Uterus (tissue), 4 donors: ENCODE measurements around the gene NEURL1B. TPM values are rescaled to one million over a fixed set of nuclear protein-coding genes. Genes with fewer than 3 reads are reported as not detected.

Experiments
- DNase-seq, 2 donors: peaks; one replicate each; pipeline ENCODE4 v3.0.0-alpha.2; 2019 to 2020
- H3K27ac ChIP-seq, 2 donors: fragments of 200-600 bp; sonication (generic); 1 replicate in 1 of 2; 2 replicates in 1 of 2; pipeline ENCODE4 v1.5.1; 2016 to 2018
- H3K27me3 ChIP-seq, 2 donors: fragments of 200-600 bp; sonication (generic); one replicate each; pipeline ENCODE4 v1.5.1; 2018 to 2019; ENCODE audit warnings: control low read depth in 1 of 2
- H3K36me3 ChIP-seq, 2 donors: fragments of 200-600 bp; sonication (generic); one replicate each; pipeline ENCODE4 v1.5.1; 2019; ENCODE audit warnings: control low read depth in 1 of 2
- H3K4me1 ChIP-seq, 2 donors: fragments of 200-600 bp; sonication (generic); one replicate each; pipeline ENCODE4 v1.5.1; 2018 to 2019; ENCODE audit warnings: control low read depth in 1 of 2
- H3K4me3 ChIP-seq, 2 donors: fragments of 200-600 bp; sonication (generic); 1 replicate in 1 of 2; 2 replicates in 1 of 2; pipeline ENCODE4 v1.5.1; 2018 to 2019; ENCODE audit warnings: mild to moderate bottlenecking in 1 of 2
- H3K9me3 ChIP-seq, 2 donors: fragments of 200-600 bp; sonication (generic); one replicate each; pipeline ENCODE4 v1.5.1; 2019; ENCODE audit warnings: control low read depth in 1 of 2
- POLR2A ChIP-seq, 2 donors: fragments of 450-650 bp; IDR thresholded peaks; one replicate each; pipeline ENCODE4 v1.6.1; 2016; ENCODE audit warnings: antibody characterized with exemption in 2 of 2, mild to moderate bottlenecking in 1 of 2, moderate library complexity in 1 of 2
- intact Hi-C: fragments of 100-400 bp; cut with DNase I; formaldehyde crosslinking; loops from one replicate; pipeline ENCODE4 v1.15.1; 2023; ENCODE audit warnings: low total_unique reads
- total RNA-seq, 4 donors: library from RNA; depleted of rRNA in 3 of 4; stranded (reverse); fragments of >200 nt in 3 of 4; gene quantifications; one replicate each; pipeline versions ENCODE4 v1.1.0 to v1.2.4, GENCODE V29; 2014 to 2023
- TF ChIP-seq, protein P1 (sequence below), 4 experiments: fragments of 200-600 bp in 2 of 4; fragments of 450-650 bp in 2 of 4; sonication (generic) in 2 of 4; IDR thresholded peaks; one replicate each; pipeline ENCODE4 v1.5.1; 2016 to 2019; ENCODE audit warnings: antibody characterized with exemption in 4 of 4, mild to moderate bottlenecking in 2 of 4, moderate library complexity in 1 of 4
- donor health status: DM: yes; HTN: yes; CAD: no.

NEURL1B gene, protein sequence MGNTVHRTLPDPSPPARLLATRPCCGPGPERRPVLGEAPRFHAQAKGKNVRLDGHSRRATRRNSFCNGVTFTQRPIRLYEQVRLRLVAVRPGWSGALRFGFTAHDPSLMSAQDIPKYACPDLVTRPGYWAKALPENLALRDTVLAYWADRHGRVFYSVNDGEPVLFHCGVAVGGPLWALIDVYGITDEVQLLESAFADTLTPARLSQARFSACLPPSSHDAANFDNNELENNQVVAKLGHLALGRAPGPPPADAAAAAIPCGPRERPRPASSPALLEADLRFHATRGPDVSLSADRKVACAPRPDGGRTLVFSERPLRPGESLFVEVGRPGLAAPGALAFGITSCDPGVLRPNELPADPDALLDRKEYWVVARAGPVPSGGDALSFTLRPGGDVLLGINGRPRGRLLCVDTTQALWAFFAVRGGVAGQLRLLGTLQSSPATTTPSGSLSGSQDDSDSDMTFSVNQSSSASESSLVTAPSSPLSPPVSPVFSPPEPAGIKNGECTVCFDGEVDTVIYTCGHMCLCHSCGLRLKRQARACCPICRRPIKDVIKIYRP
- total RNA-seq, result 100 to 1,000 TPM in 1 of 4 donors, 10 to 100 TPM in 3; 51.1 to 136 (median 74.1) TPM

DNA sequence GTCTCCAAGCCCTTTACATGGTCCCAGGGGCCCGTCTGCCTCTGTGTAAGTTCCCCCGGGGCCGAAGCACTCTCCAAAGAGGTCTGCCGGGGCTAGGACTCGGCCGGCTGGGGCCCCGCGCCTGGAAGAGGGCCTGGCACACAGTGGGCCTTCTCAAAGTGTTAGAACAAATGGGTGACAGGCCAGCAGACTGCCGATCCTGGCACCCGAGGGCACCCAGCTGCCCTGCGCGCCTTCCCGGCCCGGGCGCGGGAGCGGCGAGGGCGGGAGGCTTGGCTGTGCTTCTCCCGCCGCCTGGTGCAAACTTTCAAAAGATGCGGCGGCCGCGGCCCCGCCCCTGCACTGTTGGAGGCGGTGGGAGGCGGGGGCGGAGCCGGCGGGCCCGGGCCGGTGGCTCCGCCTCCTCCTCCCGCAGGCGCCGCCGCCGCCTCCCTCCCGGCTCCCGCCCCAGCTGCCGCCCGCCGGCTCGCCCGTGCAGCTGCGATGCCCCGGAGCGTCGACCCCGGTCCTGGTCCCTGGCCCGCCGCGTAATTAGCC is at the start of gene NEURL1B:
Gene NEURL1B (plus strand): TSS at position 442 of the 537 bp plus-strand sequence. CDS start 144 bp downstream, outside the sequence.
- intact Hi-C loops, result loop anchor here (10.0 kb wide), 1 partner anchor 76 kb away; no protein-coding TSS in a partner anchor

DNA sequence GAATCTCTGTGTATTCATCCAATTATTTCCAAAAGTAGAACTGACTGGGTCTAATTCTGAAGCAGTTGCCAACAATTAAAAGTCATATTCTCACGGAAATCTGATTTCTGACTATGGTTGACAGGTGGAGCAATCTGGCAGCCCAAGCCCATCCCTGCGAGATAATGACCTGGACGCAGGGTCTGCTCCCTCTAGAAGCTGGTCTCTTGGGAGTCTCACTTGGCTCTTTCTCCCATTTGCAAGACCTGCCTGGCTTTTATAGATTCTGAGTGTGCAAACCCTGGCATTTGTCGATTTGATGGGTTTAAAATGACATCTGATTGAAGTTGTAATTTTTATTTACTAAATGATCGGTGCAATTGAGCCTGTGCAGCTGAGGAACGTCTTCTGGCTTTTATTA is 49.4 kb upstream of the NEURL1B start:
- no peaks in the 10 kb centered on the region for H3K9me3 ChIP-seq
- TF ChIP-seq POLR2A (IDR thresholded peaks at IDR 0.05), result no peak
- TF ChIP-seq, protein P1, sequence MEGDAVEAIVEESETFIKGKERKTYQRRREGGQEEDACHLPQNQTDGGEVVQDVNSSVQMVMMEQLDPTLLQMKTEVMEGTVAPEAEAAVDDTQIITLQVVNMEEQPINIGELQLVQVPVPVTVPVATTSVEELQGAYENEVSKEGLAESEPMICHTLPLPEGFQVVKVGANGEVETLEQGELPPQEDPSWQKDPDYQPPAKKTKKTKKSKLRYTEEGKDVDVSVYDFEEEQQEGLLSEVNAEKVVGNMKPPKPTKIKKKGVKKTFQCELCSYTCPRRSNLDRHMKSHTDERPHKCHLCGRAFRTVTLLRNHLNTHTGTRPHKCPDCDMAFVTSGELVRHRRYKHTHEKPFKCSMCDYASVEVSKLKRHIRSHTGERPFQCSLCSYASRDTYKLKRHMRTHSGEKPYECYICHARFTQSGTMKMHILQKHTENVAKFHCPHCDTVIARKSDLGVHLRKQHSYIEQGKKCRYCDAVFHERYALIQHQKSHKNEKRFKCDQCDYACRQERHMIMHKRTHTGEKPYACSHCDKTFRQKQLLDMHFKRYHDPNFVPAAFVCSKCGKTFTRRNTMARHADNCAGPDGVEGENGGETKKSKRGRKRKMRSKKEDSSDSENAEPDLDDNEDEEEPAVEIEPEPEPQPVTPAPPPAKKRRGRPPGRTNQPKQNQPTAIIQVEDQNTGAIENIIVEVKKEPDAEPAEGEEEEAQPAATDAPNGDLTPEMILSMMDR (IDR thresholded peaks at IDR 0.05), result no peak
- H3K36me3 ChIP-seq, result no peaks in the 10 kb centered on the region
- intact Hi-C loops, result no loop called here
- H3K4me1 ChIP-seq, result no peaks in the 10 kb centered on the region
- DNase-seq, result no peak
- H3K4me3 ChIP-seq, result no peak overlapping the region
- no peak overlapping the region for H3K27ac ChIP-seq
- H3K27me3 ChIP-seq, result no peaks in the 10 kb centered on the region

More for the DNA sequence above, at the start of gene NEURL1B:
- Histone ChIP-seq H3K27ac (peak within 1 kb of the TSS; percentile 85 to 98), H3K4me3 (peak within 1 kb of the TSS; percentile 79 to 92), H3K36me3 (no peaks in the 10 kb centered on the region), H3K27me3 (no peaks in the 10 kb centered on the region), H3K4me1 (peaks cover 4 to 12% of the 10 kb centered on the region in 2 donors), H3K9me3 (no peaks in the 10 kb centered on the region)
- TF ChIP-seq POLR2A (IDR thresholded peaks at IDR 0.05), result peak; percentile 61 to 74
- TF ChIP-seq, protein P1 (IDR thresholded peaks at IDR 0.05), result peak; percentile 15 to 57 (median 36)
- DNase-seq, result peak; percentile 82 to 83

DNA sequence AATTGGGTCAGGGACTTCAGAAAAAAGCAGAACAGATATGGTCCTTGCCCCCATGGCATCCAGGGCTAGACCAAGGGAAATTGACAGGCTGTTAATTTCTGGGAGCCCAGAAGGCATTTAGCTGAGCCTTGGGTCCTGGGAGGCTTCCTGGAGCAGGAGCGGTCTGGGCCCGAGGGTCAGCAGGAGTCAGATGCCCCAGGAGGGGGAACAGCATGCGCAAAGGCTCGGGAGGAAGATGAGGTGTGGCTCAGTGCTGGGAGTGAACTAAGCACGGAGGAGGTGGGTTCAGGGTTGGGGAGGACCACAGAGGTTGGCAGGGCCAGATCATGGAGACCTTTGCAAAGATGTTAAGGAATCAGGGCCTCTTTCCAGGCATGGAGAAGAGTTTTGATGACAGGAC is 48.2 kb upstream of the NEURL1B start:
- DNase-seq, result no peak
- H3K4me3 ChIP-seq, result no peak overlapping the region

DNA sequence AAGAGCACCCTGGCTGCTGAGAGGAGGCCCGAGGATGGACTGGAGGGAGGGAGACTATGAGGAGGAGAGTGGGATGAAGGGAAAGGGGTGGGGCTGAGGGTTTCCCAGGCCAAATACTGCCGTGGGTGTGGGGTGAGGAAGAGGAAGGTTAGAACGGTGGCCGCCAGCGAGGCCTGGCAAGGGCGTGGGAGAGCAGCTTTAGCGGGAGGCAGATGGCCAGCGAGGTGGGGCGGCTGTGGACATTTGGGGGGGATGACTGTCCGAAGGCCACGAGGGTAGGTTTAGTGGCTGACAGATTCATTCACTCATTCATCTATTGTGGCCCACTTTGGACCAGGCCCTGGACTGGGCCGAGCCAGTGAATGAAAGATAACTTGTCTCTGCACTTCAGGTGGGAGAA is 47.8 kb upstream of the NEURL1B start:
- Histone ChIP-seq H3K27me3 (no peaks in the 10 kb centered on the region), H3K27ac (no peak overlapping the region), H3K4me3 (no peak overlapping the region), H3K4me1 (no peaks in the 10 kb centered on the region), H3K9me3 (no peaks in the 10 kb centered on the region), H3K36me3 (no peaks in the 10 kb centered on the region)
- DNase-seq, result no peak
- intact Hi-C loops, result no loop called here
- no peak for TF ChIP-seq POLR2A (IDR thresholded peaks at IDR 0.05)
- TF ChIP-seq, protein P1 (IDR thresholded peaks at IDR 0.05), result no peak

More for the DNA sequence above, 48.2 kb upstream of the NEURL1B start:
- H3K4me1 ChIP-seq, result no peaks in the 10 kb centered on the region
- TF ChIP-seq POLR2A (IDR thresholded peaks at IDR 0.05), result no peak
- TF ChIP-seq, protein P1 (IDR thresholded peaks at IDR 0.05), result no peak
- no peaks in the 10 kb centered on the region for H3K9me3 ChIP-seq
- H3K27me3 ChIP-seq, result no peaks in the 10 kb centered on the region
- intact Hi-C loops, result no loop called here
- H3K27ac ChIP-seq, result no peak overlapping the region
- no peaks in the 10 kb centered on the region for H3K36me3 ChIP-seq
